GM20000 (cell line): ENCODE measurements around the gene AGL.
"Not testable (repeated sequence)": the region's sequence is repeated elsewhere in the genome, so short reads cannot be mapped to it uniquely, and the experiment has no call there.

Experiments
- DNase-seq: peaks from one replicate; pipeline ENCODE4 v3.0.0; 2012; ENCODE audit warnings: low spot score
- CTCF ChIP-seq: IDR thresholded peaks from 2 replicates; pipeline ENCODE4 v1.5.1; 2012; ENCODE audit warnings: mild to moderate bottlenecking, control low read depth; ENCODE audit errors: extremely low read depth, missing control alignments

The AGL gene

GRCh38 chr1:99877568-99877967 lies 27.4 kb downstream of the AGL start:
- no peak for TF ChIP-seq CTCF
- no peak for DNase-seq

- DNase-seq = no peak
- no peak for TF ChIP-seq CTCF
Measured at GRCh38 chr1:99886179-99886578, 36.0 kb downstream of the AGL start.

GRCh38 chr1:99886841-99887240 lies 36.7 kb downstream of the AGL start:
- TF ChIP-seq CTCF = no peak
- no peak for DNase-seq

GRCh38 chr1:99887890-99888289 lies 37.7 kb downstream of the AGL start:
- TF ChIP-seq CTCF = no peak
- no peak for DNase-seq

GRCh38 chr1:99891997-99892396 lies 41.8 kb downstream of the AGL start:
- TF ChIP-seq CTCF = no peak
- no peak for DNase-seq

- DNase-seq = not testable (repeated sequence)
Measured at GRCh38 chr1:99903278-99903677, 53.1 kb downstream of the AGL start.

- TF ChIP-seq CTCF = no peak
- DNase-seq = no peak
Measured at GRCh38 chr1:99906535-99906934, 56.4 kb downstream of the AGL start.

GRCh38 chr1:99917214-99917613 lies 67.1 kb downstream of the AGL start:
- no peak for TF ChIP-seq CTCF
- no peak for DNase-seq
